B cell (primary cell): ENCODE results near the gene HS6ST3. TPM values are rescaled to one million over a fixed set of nuclear protein-coding genes. Genes with fewer than 3 reads are reported as not detected.

Experiments
- ATAC-seq: fragments of 200-7000 bp; cut with Tn5 transposase; one replicate; pipeline ENCODE4 v1.10.0; 2021; ENCODE audit warnings: low read depth, mild to moderate bottlenecking, moderate number of reproducible peaks, moderate library complexity
- CTCF ChIA-PET: fragments of 350-600 bp; sonication (Branson Sonifier 250); formaldehyde crosslinking; loops from one replicate; lab custom pipeline; 2021; ENCODE audit warnings: antibody characterized with exemption, inconsistent platforms; lab: Charles Lee
- POLR2A ChIA-PET: fragments of 350-600 bp; sonication (Branson Sonifier 250); formaldehyde crosslinking; loops from one replicate; lab custom pipeline; 2021; ENCODE audit warnings: antibody characterized with exemption; lab: Charles Lee
- DNase-seq: peaks from one replicate; pipeline ENCODE4 v3.0.0; 2013
- H2AFZ ChIP-seq: 2 replicates; pipeline ENCODE4 v1.6.1; 2012; ENCODE audit warnings: mild to moderate bottlenecking, low read depth, low read length; ENCODE audit not compliant: insufficient read depth, poor library complexity, severe bottlenecking
- H3K27ac ChIP-seq, 2 donors: 1 replicate in 1 of 2; 2 replicates in 1 of 2; pipeline ENCODE4 v1.5.1; 2012 to 2013; ENCODE audit warnings: low read length in 2 of 2, mild to moderate bottlenecking in 2 of 2, moderate library complexity in 1 of 2
- H3K27me3 ChIP-seq, 4 experiments: fragments of 200-600 bp in 1 of 4; sonication (generic) in 1 of 4; replicated peaks in 1 of 4; 1 replicate in 2 of 4; 2 replicates in 2 of 4; pipeline versions ENCODE4 v1.6.1 to v1.7.0; 2013 to 2016; ENCODE audit warnings: low read length in 3 of 4, mild to moderate bottlenecking in 2 of 4, mixed read lengths in 1 of 4, moderate library complexity in 1 of 4; ENCODE audit not compliant: insufficient read depth in 4 of 4, control insufficient read depth in 3 of 4; ENCODE audit errors: control extremely low read depth in 1 of 4
- H3K36me3 ChIP-seq, 2 experiments: replicated peaks in 1 of 2; 1 replicate in 1 of 2; 2 replicates in 1 of 2; pipeline versions ENCODE4 v1.6.1 to v1.7.1; 2013; ENCODE audit warnings: low read length in 1 of 2; ENCODE audit not compliant: insufficient read depth in 2 of 2, control insufficient read depth in 1 of 2; ENCODE audit errors: control extremely low read depth in 1 of 2, extremely low read depth in 1 of 2
- H3K4me1 ChIP-seq, 2 donors: fragments of 200-600 bp in 1 of 2; sonication (generic) in 1 of 2; 1 replicate in 1 of 2; 2 replicates in 1 of 2; pipeline versions ENCODE4 v1.5.1 to v1.6.1; 2013 to 2017; ENCODE audit warnings: low read length in 2 of 2; ENCODE audit not compliant: control insufficient read depth in 2 of 2, insufficient read depth in 2 of 2
- H3K4me2 ChIP-seq: replicated peaks from 2 replicates; pipeline ENCODE3; 2012; ENCODE audit warnings: mild to moderate bottlenecking, low read depth, low read length; ENCODE audit not compliant: poor library complexity, severe bottlenecking
- H3K4me3 ChIP-seq, 5 experiments: fragments of 200-600 bp in 1 of 5; sonication (generic) in 1 of 5; 1 replicate in 3 of 5; 2 replicates in 2 of 5; pipeline versions ENCODE4 v1.5.1 to v1.7.0; 2011 to 2016; ENCODE audit warnings: low read length in 4 of 5, mild to moderate bottlenecking in 4 of 5, low read depth in 2 of 5, control low read depth in 1 of 5, moderate library complexity in 1 of 5; ENCODE audit not compliant: insufficient read depth in 1 of 5; ENCODE audit errors: control extremely low read depth in 1 of 5, extremely low read depth in 1 of 5
- H3K79me2 ChIP-seq: fragments of 200-600 bp; sonication (generic); one replicate; pipeline ENCODE4 v1.6.0; 2016; ENCODE audit warnings: low read length; ENCODE audit not compliant: control insufficient read depth, insufficient read depth
- H3K9ac ChIP-seq: fragments of 200-600 bp; sonication (generic); 2 replicates; pipeline ENCODE4 v1.6.1; 2017; ENCODE audit warnings: mild to moderate bottlenecking, low read length, moderate library complexity
- H3K9me3 ChIP-seq, 3 donors: one replicate each; pipeline versions ENCODE4 v1.6.1 to v1.7.1; 2013; ENCODE audit warnings: low read length in 2 of 3; ENCODE audit not compliant: control insufficient read depth in 2 of 3, insufficient read depth in 1 of 3; ENCODE audit errors: control extremely low read depth in 1 of 3
- H4K20me1 ChIP-seq: 2 replicates; pipeline ENCODE4 v1.6.0; 2012; ENCODE audit warnings: mild to moderate bottlenecking, low read length; ENCODE audit not compliant: insufficient read depth, control insufficient read depth, poor library complexity, severe bottlenecking
- H3K27ac Mint-ChIP-seq: one replicate; pipeline ENCODE4 v1.8.0; 2021; ENCODE audit warnings: mixed read lengths
- H3K27me3 Mint-ChIP-seq: one replicate; pipeline ENCODE4 v1.8.0; 2021; ENCODE audit warnings: mixed read lengths
- H3K4me1 Mint-ChIP-seq: one replicate; pipeline ENCODE4 v1.8.0; 2021; ENCODE audit warnings: mixed read lengths
- H3K4me3 Mint-ChIP-seq: one replicate; pipeline ENCODE4 v1.8.0; 2021; ENCODE audit warnings: mixed read lengths
- H3K9me3 Mint-ChIP-seq: one replicate; pipeline ENCODE4 v1.8.0; 2022; ENCODE audit warnings: mixed read lengths; ENCODE audit not compliant: insufficient read depth
- EZH2 ChIP-seq: IDR thresholded peaks from 2 replicates; pipeline ENCODE4 v1.6.1; 2012; ENCODE audit warnings: borderline replicate concordance, low read depth, mild to moderate bottlenecking, moderate library complexity, low read length; ENCODE audit not compliant: insufficient read depth, poor library complexity, severe bottlenecking
- intact Hi-C: fragments of 100-400 bp; cut with micrococcal nuclease; formaldehyde crosslinking; loops from one replicate; pipeline ENCODE4 v1.10.0; 2022
- polyA plus RNA-seq: library from polyadenylated mRNA; depleted of rRNA; stranded (reverse); fragments of >200 nt; gene quantifications from 2 replicates; pipeline ENCODE4 v1.2.3, GENCODE V29; 2012
- total RNA-seq, 2 donors: library from RNA; stranded (reverse); fragments of 120-200 nt in 1 of 2; gene quantifications; 1 replicate in 1 of 2; 2 replicates in 1 of 2; pipeline versions ENCODE4 v1.2.3 to v1.2.4, GENCODE V29; 2013 to 2022
- TF ChIP-seq, protein P1 (sequence below): fragments of 200-600 bp; IDR thresholded peaks from one replicate; pipeline ENCODE4 v1.8.0; 2022; ENCODE audit warnings: antibody characterized with exemption, mild to moderate bottlenecking

HS6ST3 gene
- total and polyA plus RNA-seq, 2 donors (not counting 1 experiment from before 2014, with no cell fraction given), result not detected

DNA sequence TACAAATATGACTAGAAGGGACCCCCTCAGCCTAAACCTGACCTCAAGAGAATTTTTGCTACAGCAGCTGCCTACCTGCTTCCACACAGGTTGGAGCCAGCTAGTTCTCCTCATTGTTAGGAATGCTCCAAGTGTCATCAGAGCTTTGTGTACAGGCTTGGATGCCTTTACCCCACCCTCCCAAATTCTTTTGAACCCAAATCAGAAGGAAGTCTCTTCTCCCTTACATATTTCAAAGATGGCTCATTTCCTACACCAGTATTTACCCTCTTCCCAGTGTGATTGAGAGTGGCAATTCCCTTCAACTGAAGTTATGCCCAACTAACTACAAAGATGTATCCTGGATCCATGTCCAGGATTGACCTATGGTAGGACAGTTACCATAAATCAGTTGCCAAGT is 581.2 kb downstream of the HS6ST3 start:
- H3K9me3 Mint-ChIP-seq, result no peaks in the 10 kb centered on the region
- no peak for ATAC-seq
- CTCF ChIA-PET, result no interaction called here

DNA sequence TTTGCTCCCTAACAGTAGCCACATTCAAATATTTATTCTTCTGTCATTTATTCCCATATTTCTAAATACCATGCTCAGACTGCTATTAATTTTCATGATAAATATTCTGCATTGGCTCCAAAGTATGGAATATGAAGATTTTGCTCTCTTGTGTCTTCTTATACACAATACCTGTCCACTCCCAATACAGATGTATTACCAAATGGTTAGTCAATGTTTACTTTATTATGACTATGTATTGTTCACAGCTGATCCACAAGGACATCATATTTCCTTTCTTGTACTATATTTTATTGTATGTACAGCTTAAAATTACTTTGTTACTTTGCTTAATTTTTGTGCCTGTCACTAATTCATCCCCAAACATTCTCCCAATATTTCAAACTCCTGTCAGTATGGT is 582.1 kb downstream of the HS6ST3 start:
- H3K4me2 ChIP-seq, result no peak overlapping the region
- ChIA-PET POLR2A (no interaction called here), CTCF (no interaction called here)
- no peak overlapping the region for H2AFZ ChIP-seq
- H3K27me3 ChIP-seq, result no peaks in the 10 kb centered on the region
- Mint-ChIP-seq H3K27me3 (no peaks in the 10 kb centered on the region), H3K4me1 (no peaks in the 10 kb centered on the region), H3K4me3 (no peak overlapping the region), H3K9me3 (no peaks in the 10 kb centered on the region), H3K27ac (no peak overlapping the region)
- H3K9me3 ChIP-seq, result no peaks in the 10 kb centered on the region
- no peak for TF ChIP-seq EZH2
- TF ChIP-seq, protein P1, sequence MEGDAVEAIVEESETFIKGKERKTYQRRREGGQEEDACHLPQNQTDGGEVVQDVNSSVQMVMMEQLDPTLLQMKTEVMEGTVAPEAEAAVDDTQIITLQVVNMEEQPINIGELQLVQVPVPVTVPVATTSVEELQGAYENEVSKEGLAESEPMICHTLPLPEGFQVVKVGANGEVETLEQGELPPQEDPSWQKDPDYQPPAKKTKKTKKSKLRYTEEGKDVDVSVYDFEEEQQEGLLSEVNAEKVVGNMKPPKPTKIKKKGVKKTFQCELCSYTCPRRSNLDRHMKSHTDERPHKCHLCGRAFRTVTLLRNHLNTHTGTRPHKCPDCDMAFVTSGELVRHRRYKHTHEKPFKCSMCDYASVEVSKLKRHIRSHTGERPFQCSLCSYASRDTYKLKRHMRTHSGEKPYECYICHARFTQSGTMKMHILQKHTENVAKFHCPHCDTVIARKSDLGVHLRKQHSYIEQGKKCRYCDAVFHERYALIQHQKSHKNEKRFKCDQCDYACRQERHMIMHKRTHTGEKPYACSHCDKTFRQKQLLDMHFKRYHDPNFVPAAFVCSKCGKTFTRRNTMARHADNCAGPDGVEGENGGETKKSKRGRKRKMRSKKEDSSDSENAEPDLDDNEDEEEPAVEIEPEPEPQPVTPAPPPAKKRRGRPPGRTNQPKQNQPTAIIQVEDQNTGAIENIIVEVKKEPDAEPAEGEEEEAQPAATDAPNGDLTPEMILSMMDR, result no peak
- no peaks in the 10 kb centered on the region for H3K4me1 ChIP-seq
- intact Hi-C loops, result no loop called here
- H4K20me1 ChIP-seq, result no peaks in the 10 kb centered on the region
- H3K9ac ChIP-seq, result no peak overlapping the region
- DNase-seq, result no peak
- H3K4me3 ChIP-seq, result no peak overlapping the region
- H3K27ac ChIP-seq, result no peak overlapping the region
- no peak for ATAC-seq
- no peaks in the 10 kb centered on the region for H3K36me3 ChIP-seq
- no peaks in the 10 kb centered on the region for H3K79me2 ChIP-seq

More for the DNA sequence above, 581.2 kb downstream of the HS6ST3 start:
- H4K20me1 ChIP-seq, result no peaks in the 10 kb centered on the region
- H3K36me3 ChIP-seq, result no peaks in the 10 kb centered on the region
- no peak overlapping the region for H3K4me3 Mint-ChIP-seq
- H3K4me2 ChIP-seq, result no peak overlapping the region
- no peaks in the 10 kb centered on the region for H3K4me1 Mint-ChIP-seq
- no peaks in the 10 kb centered on the region for H3K79me2 ChIP-seq
- no peak overlapping the region for H3K27ac ChIP-seq
- no peak for DNase-seq
- H2AFZ ChIP-seq, result no peak overlapping the region
- H3K4me1 ChIP-seq, result no peaks in the 10 kb centered on the region
- H3K27ac Mint-ChIP-seq, result no peak overlapping the region
- intact Hi-C loops, result no loop called here
- no peaks in the 10 kb centered on the region for H3K27me3 Mint-ChIP-seq
- H3K4me3 ChIP-seq, result no peak overlapping the region
- POLR2A ChIA-PET, result no interaction called here
- H3K9me3 ChIP-seq, result no peaks in the 10 kb centered on the region
- no peaks in the 10 kb centered on the region for H3K27me3 ChIP-seq
- TF ChIP-seq, protein P1, result no peak
- no peak for TF ChIP-seq EZH2
- H3K9ac ChIP-seq, result no peak overlapping the region
